ENCODE results near the gene JSRP1. TPM values are rescaled to one million over a fixed set of nuclear protein-coding genes. Genes with fewer than 3 reads are reported as not detected.
A peak's percentile ranks its signal among the peaks of the same experiment; 100 is the strongest.

JSRP1 gene
- 1 to 10 TPM in 1 of 2 donors, under 1 TPM in 1; 0.55 to 2.6 TPM for total RNA-seq
- long read RNA-seq, partial matches to known transcripts, result 0 of 1 reads
- long read RNA-seq, other reads (novel, unspliced or antisense), result 0 of 1 reads

DNA sequence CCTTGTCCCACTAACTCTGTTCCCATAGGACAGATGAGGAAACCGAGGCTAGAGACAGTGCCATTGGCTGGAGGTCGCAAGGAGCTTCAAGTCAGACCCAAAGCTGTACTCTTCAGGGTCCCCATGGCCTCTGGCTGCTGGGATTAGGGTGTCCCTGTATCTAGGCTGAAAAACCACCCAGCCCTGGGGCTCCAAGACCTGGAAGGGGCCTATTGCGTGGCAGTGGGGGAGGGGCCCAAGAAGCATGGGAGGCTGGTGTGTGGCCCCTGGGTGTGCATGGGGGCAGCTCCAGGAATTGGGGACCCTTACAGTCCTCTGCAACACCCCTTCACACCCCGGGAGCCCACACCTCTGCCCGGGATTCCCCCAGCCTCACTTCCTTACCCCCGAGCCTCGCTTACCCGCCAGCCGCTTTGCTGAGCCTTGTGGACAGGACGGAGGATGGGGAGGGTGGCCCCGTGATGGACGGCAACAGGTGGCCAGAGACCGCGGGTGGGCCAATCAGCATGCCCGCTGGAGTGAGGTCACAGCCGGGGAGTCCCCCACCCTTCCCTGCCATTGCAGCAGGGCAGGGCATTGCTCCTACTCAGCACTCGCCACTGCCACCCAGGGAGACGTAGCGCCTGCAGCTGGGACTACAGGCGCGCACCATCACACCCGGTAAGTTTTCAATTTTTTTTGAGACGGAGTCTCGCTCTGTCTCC lies at the start of gene JSRP1:
Gene JSRP1 (minus strand): TSS at position 436 of the 704 bp plus-strand sequence. CDS start 1,103 bp downstream, outside the sequence.
- no peak for DNase-seq
- intact Hi-C loops (cut with DNase I, micrococcal nuclease), result no loop called here
- ATAC-seq, result peak; percentile 52

- peak; percentile 8 for ATAC-seq
- intact Hi-C loops (cut with DNase I, micrococcal nuclease), result no loop called here
- DNase-seq, result no peak
Observed at GRCh38 chr19:2305452-2306280, 49.4 kb upstream of the JSRP1 start.

GRCh38 chr19:2303211-2303798 lies 47.1 kb upstream of the JSRP1 start:
- DNase-seq (no peak), ATAC-seq (no peak)
- intact Hi-C loops (cut with DNase I, micrococcal nuclease), result no loop called here

DNA sequence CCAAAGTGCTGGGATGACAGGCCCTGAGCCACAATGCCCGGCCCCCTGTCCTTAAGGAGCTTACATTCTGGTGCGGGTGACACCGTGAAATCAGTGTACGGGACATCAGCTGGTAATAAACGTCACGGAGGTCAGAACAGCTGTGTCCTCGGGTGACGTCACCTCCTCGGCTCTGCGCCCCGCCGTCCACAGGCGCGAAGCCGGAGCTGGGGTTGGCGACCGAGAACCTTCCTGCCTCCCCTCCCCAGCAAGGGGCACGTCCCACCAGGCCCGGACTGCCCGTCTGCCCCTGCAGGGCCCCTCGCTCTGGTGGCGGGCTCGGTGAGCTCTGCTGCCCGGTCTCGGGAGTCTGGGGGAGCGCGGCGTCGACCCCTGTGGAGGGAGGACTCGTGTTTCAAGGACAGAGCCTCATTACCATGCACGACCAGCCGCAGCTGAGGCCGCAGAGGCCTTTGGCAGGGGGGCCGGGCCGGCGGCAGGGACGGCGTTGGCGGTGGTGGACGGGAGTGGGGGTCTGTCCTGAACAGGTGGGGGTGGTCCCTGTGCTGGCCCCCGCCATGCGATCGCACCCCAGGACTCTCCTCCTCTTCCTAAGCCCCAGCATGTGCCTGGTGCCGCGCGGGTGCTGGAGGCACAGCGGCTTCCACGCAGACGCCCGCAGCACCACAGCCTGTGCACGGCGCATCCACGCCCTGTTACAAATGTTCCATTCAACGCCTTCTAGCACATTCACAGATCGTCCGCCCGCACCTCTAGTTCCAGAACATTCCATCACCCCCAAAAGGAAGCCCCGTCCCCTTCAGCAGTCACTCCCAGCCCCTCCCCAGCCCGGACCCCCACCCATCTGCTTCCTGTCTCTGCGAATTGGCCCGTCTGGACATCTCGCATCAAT lies 46.3 kb upstream of the JSRP1 start:
- peak; percentile 44 to 52 for DNase-seq
- intact Hi-C loops (cut with DNase I, micrococcal nuclease), result no loop called here
- ATAC-seq, result peak; percentile 27

DNA sequence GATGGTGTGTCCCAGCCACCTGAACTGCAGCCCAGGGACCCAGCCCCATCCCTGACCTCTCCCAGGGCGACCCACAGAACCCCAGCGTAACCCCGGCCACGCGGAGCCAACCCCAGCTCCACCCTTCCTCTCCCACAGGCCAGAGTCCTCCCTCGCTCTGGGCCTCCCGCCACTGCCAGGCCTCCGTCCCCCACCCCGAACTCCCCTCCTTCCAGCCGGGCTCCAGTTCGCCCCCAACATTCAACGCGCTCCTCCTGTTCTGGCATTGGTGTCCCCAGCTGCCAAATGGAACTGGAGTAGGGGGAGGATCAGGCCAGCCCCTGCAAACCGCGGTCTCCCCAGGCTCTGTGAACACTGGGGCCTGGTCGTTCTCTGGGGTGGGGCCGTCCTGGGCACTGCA lies 44.3 kb upstream of the JSRP1 start:
- DNase-seq, result no peak
- intact Hi-C loops (cut with DNase I, micrococcal nuclease), result no loop called here
- ATAC-seq, result no peak

GRCh38 chr19:2296141-2296540 lies 39.9 kb upstream of the JSRP1 start:
- intact Hi-C loops (cut with DNase I, micrococcal nuclease), result no loop called here
- DNase-seq (no peak), ATAC-seq (no peak)

GRCh38 chr19:2294687-2295335 lies 38.6 kb upstream of the JSRP1 start:
- DNase-seq, result no peak
- ATAC-seq, result peak; percentile 27
- intact Hi-C loops (cut with DNase I, micrococcal nuclease), result no loop called here

DNA sequence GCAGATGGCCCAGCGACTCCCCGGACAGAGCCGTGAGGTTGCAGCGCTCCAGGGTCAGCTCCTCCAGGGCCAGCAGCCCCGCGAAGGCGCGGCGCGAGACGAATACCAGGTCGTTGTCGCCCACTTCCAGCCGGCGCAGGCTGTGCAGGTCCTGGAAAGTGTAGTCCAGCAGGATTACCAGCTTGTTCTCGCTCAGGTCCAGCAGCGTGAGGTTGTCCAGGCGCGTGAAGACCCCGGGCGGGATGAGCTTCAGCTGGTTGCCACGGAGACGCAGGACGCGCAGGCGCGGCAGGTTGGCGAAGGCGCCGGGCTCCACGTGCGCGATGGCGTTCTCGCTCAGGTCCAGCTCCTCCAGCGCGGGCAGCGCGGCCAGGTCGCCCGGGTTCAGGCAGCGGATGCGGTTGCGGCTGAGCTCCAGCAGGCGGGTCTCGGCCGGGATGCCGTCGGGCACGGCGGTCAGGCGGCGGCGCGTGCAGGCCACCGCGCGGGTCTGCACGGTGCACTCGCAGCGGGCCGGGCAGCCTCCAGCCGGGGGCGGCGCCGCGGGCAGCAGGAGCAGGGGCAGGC lies 35.1 kb upstream of the JSRP1 start:
- ATAC-seq (peak; percentile 5), DNase-seq (no peak)
- intact Hi-C loops (cut with DNase I, micrococcal nuclease), result no loop called here

DNA sequence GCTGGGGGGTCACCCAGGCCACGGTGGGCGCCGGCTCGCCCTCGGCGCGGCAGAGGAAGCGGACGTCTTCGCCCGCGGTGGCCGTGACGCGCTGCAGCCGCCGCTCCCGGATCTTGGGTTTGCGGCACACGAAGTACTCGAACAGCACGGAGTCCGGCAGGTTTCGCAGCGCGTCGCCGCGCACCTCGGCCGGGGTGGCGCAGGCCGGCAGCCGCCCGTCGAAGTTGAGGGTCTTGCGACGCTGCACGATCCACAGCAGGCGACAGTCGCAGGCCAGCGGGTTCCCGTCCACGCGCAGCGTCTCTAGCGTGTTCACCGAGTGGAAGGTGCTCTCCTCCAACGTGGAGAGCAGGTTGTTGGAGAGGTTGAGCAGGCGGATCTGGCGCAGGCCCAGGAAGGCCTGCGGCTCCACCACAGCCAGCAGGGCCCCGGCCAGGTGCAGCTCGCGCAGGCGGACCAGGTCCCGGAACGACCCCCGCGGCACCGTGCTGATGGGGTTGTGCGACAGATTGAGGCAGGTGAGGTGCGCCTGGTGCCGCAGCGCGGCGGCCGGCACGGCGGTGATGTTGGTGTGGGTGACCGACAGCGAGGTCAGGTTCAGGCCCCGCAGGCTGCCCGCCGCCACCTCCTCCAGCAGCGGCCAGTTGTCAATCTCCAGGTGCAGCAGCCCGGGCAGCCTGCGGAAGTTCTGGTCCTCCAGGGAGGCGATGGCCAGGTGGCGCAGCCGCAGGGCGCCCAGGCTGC lies 34.4 kb upstream of the JSRP1 start:
- DNase-seq (peak in 1 of 2 donors; percentile 23), ATAC-seq (peak; percentile 25)
- intact Hi-C loops (cut with DNase I, micrococcal nuclease), result no loop called here

DNA sequence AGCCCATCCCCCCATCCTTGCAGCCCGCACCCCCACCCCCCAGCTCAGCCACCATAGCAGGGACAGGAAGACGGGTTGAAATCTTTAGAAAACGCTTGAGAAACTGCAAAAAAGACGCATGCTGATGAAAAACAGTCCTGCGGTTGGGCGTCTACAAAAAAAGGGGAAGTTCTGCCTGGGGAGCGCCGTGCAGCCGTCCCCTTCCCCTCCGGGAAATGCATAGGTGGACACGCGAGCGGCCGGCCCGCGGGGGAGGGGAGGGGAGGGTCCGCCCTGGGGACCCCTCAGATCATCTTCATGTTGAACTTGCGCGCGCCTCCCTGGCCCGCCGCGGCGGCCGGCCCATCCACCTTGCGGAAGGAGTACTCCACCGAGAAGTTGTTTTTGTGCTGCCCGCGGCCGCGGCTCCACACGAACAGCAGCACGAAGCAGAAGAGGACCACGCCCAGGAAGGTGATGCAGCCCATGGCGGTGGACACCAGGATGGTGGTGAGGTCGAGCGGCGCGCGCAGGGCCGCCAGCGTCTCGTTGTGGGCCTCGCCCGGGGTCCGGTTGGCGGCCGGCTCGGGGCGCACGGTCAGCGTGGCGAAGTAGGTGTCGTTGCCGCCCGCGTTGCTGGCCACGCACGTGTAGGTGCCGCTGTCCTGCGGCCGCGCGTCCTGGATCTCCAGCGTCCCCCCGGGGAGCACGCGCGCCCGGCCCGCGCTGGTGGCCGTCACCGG lies 33.7 kb upstream of the JSRP1 start:
- intact Hi-C loops (cut with DNase I, micrococcal nuclease), result no loop called here
- ATAC-seq (peak; percentile 58), DNase-seq (peak; percentile 45 to 51)

DNA sequence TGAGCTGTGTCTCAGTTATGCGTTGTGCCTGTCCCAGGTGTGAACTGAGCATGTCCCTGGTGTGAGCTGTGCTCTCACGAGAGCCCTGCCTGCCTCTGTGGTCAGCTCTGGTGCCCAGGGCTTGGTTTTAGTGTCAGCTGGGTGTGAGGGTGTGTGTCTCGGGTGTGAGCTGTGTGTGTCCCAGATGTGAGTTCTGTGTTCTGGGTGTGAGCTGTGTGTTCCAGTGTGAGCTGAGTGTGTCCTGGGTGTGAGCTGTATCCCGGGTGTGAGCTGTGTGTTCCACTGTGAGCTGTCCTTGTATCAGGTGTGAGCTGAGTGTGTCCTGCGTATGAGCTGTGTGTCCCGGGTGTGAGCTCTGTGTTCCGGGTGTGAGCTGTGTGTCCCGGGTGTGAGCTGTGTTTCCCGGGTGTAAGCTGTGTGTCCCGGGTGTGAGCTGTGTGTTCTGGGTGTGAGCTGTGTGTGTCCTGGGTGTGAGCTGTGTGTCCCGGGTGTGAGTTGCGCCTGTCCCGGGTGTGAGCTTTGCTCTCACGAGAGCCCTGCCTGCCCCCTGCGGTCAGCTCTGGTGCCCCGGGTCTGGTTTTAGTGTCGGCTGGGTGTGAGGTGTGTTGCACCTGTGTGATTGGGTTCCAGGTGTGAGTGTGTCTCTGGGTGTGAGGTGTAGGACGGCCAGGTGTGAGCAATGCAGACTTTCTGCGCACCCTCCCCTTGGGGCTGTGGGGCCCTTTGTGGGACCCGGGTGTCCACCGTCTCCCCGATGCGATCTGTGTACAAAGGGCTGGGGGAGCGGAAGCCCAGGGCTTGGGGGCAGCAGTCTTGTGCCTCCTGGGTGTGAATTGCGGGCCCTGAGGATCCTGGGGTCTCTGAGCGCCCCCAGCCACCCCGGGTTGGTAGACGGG lies 32.8 kb upstream of the JSRP1 start:
- ATAC-seq (no peak), DNase-seq (no peak)
- intact Hi-C loops (cut with DNase I, micrococcal nuclease), result no loop called here

GRCh38 chr19:2288338-2288817 lies 32.2 kb upstream of the JSRP1 start:
- intact Hi-C loops (cut with DNase I, micrococcal nuclease), result no loop called here

GRCh38 chr19:2287585-2288337 lies 31.5 kb upstream of the JSRP1 start:
- intact Hi-C loops (cut with DNase I, micrococcal nuclease), result no loop called here
- ATAC-seq (no peak), DNase-seq (no peak)

More at GRCh38 chr19:2288338-2288817, 32.2 kb upstream of the JSRP1 start:
- DNase-seq (no peak), ATAC-seq (no peak)

DNA sequence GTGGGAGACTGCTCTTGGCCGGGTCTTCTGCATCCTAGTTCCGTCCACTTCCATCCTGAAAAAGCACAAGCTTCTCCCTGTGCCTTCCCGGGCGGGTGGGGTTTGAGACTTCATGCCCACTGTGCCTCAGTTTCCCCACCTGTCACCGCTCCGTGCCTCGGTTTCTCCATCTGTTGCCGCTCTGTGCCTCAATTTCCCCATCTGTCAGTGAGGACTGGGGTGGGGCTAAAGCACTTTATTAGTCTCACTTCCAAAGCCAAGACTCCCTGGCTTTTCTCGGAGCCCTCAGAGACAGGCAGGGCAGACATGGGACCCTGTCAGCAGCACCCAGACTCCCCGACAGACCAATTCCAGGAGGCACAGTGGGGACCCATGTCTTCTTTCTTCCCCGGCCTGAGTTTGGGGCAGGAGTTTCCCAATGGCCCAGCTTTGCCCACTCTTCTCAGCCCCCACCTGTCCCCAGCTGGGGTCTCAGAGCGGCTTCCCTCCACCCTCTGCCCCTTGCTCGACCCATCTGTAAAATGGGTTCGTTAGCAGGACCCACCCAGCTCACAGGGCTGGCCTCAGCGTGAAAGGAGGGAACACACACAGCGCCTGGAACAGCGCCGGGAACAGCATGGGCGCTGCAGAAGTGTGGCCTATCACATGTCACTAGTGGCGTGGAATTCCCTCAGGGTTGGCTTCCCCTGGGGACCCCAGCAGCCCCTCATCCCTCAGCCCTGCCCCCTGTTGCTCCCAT lies 30.4 kb upstream of the JSRP1 start:
- intact Hi-C loops (cut with DNase I, micrococcal nuclease), result no loop called here
- ATAC-seq (no peak), DNase-seq (peak in 1 of 2 donors; percentile 1)

All from left colon (tissue), 2 donors.